Kidney (tissue), 14 donors: ENCODE data around the gene LSAMP. TPM values are rescaled to one million over a fixed set of nuclear protein-coding genes. Genes with fewer than 3 reads are reported as not detected.

Experiments
- DNase-seq, 5 donors: peaks; one replicate each; pipeline ENCODE4 v3.0.0-alpha.2; 2013 to 2020
- FAIRE-seq: peaks from 2 replicates; lab custom pipeline; 2012; peaks lifted over from hg19 to GRCh38; lab: Jason Lieb, UNC
- H3K27ac ChIP-seq, 2 donors: one replicate each; pipeline ENCODE4 v1.7.0; 2013; ENCODE audit warnings: low read depth in 2 of 2, low read length in 2 of 2, inconsistent platforms in 1 of 2
- H3K27me3 ChIP-seq: one replicate; pipeline ENCODE4 v1.7.1; 2013; ENCODE audit warnings: low read length, inconsistent platforms; ENCODE audit not compliant: control insufficient read depth, insufficient read depth
- H3K36me3 ChIP-seq, 3 donors: one replicate each; pipeline versions ENCODE4 v1.7.0 to v1.7.1; 2013; ENCODE audit warnings: low read length in 3 of 3, control low read depth in 1 of 3, inconsistent platforms in 1 of 3; ENCODE audit not compliant: insufficient read depth in 3 of 3, control insufficient read depth in 2 of 3
- H3K4me1 ChIP-seq, 3 donors: one replicate each; pipeline versions ENCODE4 v1.7.0 to v1.7.1; 2013; ENCODE audit warnings: low read length in 3 of 3, inconsistent platforms in 1 of 3, low read depth in 1 of 3; ENCODE audit not compliant: control insufficient read depth in 2 of 3, insufficient read depth in 2 of 3
- H3K4me3 ChIP-seq, 3 donors: one replicate each; pipeline versions ENCODE4 v1.7.0 to v1.8.1; 2013; ENCODE audit warnings: low read length in 3 of 3, control low read depth in 1 of 3, inconsistent platforms in 1 of 3
- H3K9ac ChIP-seq, 3 donors: one replicate each; pipeline versions ENCODE4 v1.7.0 to v1.7.1; 2013; ENCODE audit warnings: low read length in 3 of 3, control low read depth in 1 of 3, inconsistent platforms in 1 of 3
- H3K9me3 ChIP-seq, 3 donors: one replicate each; pipeline versions ENCODE4 v1.7.0 to v1.7.1; 2013; ENCODE audit warnings: low read length in 3 of 3, control low read depth in 1 of 3, inconsistent platforms in 1 of 3; ENCODE audit not compliant: control insufficient read depth in 2 of 3, insufficient read depth in 1 of 3
- CTCF ChIP-seq: IDR thresholded peaks from 3 replicates; pipeline ENCODE4 v1.5.1; 2012; ENCODE audit warnings: mild to moderate bottlenecking, moderate library complexity, borderline replicate concordance; ENCODE audit not compliant: insufficient read depth; ENCODE audit errors: extremely low read depth
- intact Hi-C: fragments of 100-400 bp; cut with DNase I; formaldehyde crosslinking; loops from one replicate; pipeline ENCODE4 v1.11.1; 2022
- polyA plus RNA-seq: library from polyadenylated mRNA; stranded (reverse); fragments of 350-450 nt; fragmentation: Illumina TruSeq; extraction: RNeasy Lipid Tissue Mini Kit (QIAGEN cat#74804); gene quantifications from one replicate; pipeline ENCODE4 v1.2.3, GENCODE V29; 2014; ENCODE audit warnings: low read depth, low replicate concordance; ENCODE audit not compliant: insufficient read depth
- total RNA-seq: library from RNA; stranded (reverse); fragmentation: NEBNext Ultra II Directional; extraction: Animal tissue kit (Norgen Biotek cat#: 25700); gene quantifications from one replicate; pipeline ENCODE4 v1.2.1, GENCODE V29; 2021
- donor health status: control.
- donor health status: control.
- donor health status: control.
- donor health status: control.
- donor health status: control.
- donor health status: DM: yes; HTN: yes; CAD: no.
- donor health status: Normal renal cell carcinoma (clear cell type).

Gene LSAMP
- total and polyA plus RNA-seq, 2 donors from 2014 or later = 1.4 to 3.5 TPM

DNA sequence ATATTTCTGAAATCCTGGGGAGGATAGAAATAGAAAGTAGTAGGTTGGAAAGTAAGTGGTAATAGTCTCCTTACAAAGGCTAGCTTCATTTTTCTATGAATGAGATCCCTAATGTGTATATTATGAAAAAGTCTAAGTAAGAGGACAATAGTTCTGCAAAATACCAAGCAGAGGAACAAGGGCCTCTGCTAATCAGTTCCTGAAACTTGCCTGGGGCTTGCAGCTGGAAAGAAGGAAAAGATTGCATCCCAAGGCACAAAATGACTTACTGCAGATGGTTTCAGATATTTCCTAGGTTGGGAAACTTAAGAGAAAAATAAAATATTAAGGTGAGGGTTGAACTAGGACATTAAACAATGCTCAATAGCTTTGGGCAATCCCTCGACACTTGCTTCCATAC, 528.4 kb downstream of the LSAMP start:
- DNase-seq (no peak), FAIRE-seq (no peak)
- no peak for TF ChIP-seq CTCF
- Histone ChIP-seq H3K36me3 (no peaks in the 10 kb centered on the region), H3K9me3 (no peaks in the 10 kb centered on the region), H3K9ac (no peak overlapping the region), H3K27ac (no peak overlapping the region), H3K4me3 (no peak overlapping the region), H3K4me1 (no peaks in the 10 kb centered on the region), H3K27me3 (no peaks in the 10 kb centered on the region)
- intact Hi-C loops = no loop called here

DNA sequence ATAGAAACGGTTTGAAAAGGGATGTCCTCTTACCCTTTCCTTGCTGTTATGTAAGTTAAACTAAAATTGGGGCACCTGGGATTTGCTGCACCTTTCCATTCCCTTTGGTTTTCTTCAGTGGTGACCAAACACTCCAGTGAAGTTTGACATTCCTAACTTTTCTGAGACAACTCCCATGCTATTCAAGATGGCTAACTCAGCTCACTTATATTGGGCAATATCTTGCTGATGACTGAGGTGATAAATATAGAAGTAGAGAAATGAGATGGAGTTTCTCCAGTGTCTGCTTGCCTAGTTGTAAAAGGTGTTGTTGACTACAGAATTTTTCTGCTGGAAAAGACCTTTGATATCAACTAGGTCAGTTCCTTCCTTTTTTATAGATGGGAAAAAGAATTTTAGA, 530.2 kb downstream of the LSAMP start:
- H3K36me3 ChIP-seq = no peaks in the 10 kb centered on the region
- no peak overlapping the region for H3K9ac ChIP-seq
- no peaks in the 10 kb centered on the region for H3K4me1 ChIP-seq
- H3K27ac ChIP-seq = no peak overlapping the region
- H3K9me3 ChIP-seq = no peaks in the 10 kb centered on the region
- intact Hi-C loops = no loop called here
- DNase-seq (no peak), FAIRE-seq (no peak)
- no peaks in the 10 kb centered on the region for H3K27me3 ChIP-seq
- TF ChIP-seq CTCF = no peak
- no peak overlapping the region for H3K4me3 ChIP-seq

DNA sequence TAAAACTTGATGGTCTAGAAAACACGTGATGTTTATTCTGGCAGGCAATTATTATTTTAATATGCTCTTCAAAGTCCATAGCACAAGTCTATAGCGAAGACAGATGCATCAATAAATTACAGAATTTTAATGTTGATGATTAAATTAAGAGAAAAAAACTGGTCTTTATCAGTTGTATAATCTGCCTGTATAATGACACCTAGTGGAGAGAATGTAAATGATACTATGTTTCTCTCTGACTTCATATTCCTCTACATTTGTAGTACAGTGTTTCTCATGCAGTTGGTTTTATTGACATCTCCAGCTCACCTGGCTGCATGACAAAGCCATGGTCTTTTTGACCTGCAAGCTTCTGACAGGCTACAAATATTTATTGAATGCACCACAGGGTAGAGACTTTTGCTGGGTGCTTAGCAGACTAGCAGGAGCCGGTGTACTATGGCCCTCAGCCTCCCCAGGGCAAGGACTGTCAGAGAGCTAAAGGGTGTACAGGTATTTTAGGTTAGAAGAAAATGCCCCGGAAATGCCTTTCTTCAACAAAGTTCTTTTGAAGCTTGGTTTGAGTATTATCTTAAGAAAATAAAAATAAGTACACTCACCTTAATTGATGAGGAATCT, 532.1 kb downstream of the LSAMP start:
- Histone ChIP-seq H3K9ac (no peak overlapping the region), H3K27ac (no peak overlapping the region), H3K36me3 (no peaks in the 10 kb centered on the region), H3K4me3 (no peak overlapping the region), H3K9me3 (no peaks in the 10 kb centered on the region), H3K27me3 (no peaks in the 10 kb centered on the region), H3K4me1 (no peaks in the 10 kb centered on the region)
- FAIRE-seq (no peak), DNase-seq (no peak)
- intact Hi-C loops = no loop called here
- TF ChIP-seq CTCF = no peak

GRCh38 chr3:115912372-115912771, 532.9 kb downstream of the LSAMP start:
- no peaks in the 10 kb centered on the region for H3K4me1 ChIP-seq
- no peak for TF ChIP-seq CTCF
- no peaks in the 10 kb centered on the region for H3K27me3 ChIP-seq
- no peak overlapping the region for H3K4me3 ChIP-seq
- no peak overlapping the region for H3K27ac ChIP-seq
- H3K9me3 ChIP-seq = no peaks in the 10 kb centered on the region
- intact Hi-C loops = no loop called here
- H3K36me3 ChIP-seq = no peaks in the 10 kb centered on the region
- DNase-seq (peak in 1 of 5 donors; percentile 54), FAIRE-seq (no peak)
- H3K9ac ChIP-seq = no peak overlapping the region
